GM10266 (cell line): ENCODE measurements around the gene NUTM1.
"Not testable (repeated sequence)": the region's sequence is repeated elsewhere in the genome, so short reads cannot be mapped to it uniquely, and the experiment has no call there.

ENCODE experiments used
- DNase-seq: peaks from one replicate; pipeline ENCODE4 v3.0.0; 2012; ENCODE audit errors: extremely low spot score
- TF ChIP-seq, protein P1 (sequence below): IDR thresholded peaks from 2 replicates; pipeline ENCODE4 v1.5.1; 2012; ENCODE audit warnings: mild to moderate bottlenecking, low read depth; ENCODE audit not compliant: control insufficient read depth, insufficient read depth; ENCODE audit errors: missing control alignments

NUTM1 gene

DNA sequence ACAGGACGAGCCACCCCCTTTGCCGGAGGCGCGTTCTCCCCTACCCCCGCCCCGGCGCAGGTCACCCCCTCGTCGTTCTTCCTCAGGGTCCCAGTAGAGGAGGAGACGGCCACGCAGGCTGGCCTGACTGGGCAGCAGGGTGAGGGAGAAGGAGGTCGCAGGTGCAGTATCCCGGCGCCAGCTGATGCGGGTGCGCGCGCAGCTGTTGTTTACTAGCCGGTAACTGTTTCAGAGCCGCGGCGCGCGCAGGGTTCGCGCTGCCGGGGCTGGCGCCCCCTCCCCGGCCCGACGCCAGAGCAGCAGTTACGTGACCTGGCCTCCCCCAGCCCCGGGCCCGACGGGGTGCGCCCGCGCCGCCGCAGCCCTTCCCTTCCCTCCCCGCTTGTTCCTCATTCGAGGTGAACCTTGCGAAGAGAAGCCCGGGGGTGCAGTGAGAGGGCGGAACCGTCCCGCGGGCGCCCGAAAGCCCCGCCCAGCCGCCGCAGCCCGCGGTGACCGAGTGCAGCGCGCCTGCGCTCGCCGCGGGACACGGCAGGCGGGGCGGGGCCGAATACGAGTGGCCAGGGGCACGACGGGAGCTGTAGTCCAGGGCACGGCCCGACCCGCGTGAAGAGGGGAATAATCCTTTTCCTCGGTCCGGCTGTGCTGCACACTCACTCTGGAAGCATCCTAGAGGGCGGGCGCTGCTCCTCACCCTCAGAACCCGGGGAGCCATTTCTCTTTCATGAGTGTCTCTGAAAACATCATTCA is 5.4 kb upstream of the NUTM1 start, which contains the start of gene SLC12A6:
Gene SLC12A6, minus strand, starts transcription at position 225 of the 750 bp plus-strand sequence. CDS start 1,101 bp downstream, outside the sequence.
- peak; percentile 90 for DNase-seq
- TF ChIP-seq, protein P1, sequence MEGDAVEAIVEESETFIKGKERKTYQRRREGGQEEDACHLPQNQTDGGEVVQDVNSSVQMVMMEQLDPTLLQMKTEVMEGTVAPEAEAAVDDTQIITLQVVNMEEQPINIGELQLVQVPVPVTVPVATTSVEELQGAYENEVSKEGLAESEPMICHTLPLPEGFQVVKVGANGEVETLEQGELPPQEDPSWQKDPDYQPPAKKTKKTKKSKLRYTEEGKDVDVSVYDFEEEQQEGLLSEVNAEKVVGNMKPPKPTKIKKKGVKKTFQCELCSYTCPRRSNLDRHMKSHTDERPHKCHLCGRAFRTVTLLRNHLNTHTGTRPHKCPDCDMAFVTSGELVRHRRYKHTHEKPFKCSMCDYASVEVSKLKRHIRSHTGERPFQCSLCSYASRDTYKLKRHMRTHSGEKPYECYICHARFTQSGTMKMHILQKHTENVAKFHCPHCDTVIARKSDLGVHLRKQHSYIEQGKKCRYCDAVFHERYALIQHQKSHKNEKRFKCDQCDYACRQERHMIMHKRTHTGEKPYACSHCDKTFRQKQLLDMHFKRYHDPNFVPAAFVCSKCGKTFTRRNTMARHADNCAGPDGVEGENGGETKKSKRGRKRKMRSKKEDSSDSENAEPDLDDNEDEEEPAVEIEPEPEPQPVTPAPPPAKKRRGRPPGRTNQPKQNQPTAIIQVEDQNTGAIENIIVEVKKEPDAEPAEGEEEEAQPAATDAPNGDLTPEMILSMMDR: peak; percentile 1

DNA sequence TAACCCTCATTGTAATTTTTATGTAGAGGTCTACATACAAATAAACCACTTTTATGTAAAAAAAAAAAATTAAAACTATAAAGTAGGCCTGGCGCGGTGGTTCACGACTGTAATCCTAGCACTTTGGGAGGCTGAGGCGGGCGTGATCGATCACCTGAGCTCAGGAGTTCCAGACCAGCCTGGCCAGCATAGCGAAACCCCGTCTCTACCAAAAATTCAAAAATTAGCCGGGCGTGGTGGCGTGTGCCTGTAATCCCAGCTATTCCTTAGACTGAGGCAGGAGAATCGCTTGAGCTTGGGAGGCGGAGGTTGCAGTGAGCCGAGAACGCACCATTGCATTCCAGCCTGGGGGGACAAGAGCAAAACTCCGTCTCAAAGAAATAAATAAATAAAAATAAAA is 4.8 kb upstream of the NUTM1 start:
- DNase-seq: no peak
- TF ChIP-seq, protein P1: no peak

DNA sequence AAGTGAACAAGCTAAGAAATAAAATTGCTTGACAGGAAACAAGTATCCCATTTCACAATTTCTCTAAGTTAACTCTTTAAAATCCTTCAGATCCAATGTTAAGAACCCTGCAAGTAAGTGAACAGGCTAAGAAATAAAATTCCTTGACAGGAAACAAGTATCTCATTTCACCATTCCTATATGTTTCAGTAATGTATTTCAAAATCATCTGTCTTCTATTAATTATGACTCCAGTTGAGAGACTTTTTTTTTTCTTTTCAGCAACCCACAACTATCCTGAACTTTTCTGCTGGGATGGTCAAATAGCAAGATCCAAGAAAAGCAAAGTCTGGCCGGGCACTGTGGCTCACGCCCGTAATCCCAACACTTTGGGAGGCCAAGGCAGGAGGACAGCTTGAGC is 3.2 kb upstream of the NUTM1 start:
- TF ChIP-seq, protein P1: no peak
- no peak for DNase-seq

DNA sequence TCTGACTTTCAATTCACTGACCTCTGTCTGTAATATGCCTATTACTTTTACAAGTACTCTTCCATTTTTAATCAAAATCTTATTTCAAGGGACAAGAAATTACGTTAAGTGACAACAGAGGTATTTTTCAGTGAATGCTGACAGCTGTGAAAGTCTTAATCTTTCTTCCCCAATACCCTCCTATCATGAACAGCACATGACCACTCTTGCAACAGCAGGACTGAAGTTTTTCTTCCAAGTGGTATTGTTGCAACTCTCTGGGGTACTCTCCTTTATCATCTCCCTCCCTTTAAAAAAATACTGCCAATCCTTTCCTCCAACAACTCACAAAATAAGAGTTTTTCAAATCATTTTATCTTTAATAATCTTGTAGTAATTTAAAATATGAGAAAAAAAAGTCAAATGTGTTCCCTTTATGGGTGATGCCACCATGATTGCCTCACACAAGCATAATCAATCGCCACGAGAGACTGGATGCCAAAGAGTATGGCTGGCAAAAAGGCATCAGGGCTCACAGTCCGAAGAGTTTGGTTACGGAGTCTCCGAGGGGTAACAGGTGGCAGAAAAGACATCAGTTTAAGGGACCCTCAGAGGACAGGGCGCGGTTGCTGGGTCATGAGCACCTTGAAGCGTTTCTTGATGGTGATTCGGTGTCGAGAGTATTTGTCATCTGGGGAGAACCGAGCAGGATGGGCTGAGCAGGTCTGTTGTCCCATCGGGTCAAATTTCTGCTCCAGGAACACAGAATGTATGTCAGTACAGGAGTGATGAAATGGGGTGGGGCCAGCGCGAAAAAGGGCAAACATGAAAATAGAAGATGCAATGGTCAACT is 1.5 kb upstream of the NUTM1 start:
- TF ChIP-seq, protein P1: no peak
- no peak for DNase-seq

DNA sequence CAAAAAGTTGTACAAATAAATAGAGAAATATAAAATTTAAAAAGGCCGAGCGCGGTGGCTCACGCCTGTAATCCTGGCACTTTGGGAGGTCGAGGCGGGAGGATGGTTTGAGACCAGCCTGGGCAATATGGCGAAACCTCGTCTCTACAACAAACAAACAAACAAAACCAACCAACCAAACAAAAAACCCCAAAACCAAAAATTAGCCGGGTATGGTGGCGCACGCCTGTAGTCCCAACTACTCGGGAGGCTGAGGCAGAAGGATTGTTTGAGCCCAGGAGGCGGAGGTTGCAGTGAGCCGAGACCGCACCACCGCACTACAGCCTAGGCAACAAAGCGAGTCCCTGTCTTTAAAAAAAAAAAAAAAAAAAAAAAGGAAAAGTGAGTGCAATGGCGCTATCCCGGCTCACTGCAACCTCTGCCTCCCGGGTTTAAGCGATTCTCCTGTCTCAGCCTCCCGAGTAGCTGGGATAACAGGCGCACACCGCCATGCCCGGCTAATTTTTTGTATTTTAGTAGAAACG is 840 bp upstream of the NUTM1 start:
- DNase-seq: not testable (repeated sequence)

DNA sequence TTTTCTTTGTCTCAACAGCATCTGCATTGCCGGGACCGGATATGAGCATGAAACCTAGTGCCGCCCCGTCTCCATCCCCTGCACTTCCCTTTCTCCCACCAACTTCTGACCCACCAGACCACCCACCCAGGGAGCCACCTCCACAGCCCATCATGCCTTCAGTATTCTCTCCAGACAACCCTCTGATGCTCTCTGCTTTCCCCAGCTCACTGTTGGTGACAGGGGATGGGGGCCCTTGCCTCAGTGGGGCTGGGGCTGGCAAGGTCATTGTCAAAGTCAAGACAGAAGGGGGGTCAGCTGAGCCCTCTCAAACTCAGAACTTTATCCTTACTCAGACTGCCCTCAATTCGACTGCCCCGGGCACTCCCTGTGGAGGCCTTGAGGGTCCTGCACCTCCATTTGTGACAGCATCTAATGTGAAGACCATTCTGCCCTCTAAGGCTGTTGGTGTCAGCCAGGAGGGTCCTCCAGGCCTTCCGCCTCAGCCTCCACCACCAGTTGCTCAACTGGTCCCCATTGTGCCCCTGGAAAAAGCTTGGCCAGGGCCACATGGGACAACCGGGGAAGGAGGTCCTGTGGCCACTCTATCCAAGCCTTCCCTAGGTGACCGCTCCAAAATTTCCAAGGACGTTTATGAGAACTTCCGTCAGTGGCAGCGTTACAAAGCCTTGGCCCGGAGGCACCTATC is 5.0 kb downstream of the NUTM1 start:
- TF ChIP-seq, protein P1: no peak
- no peak for DNase-seq

DNA sequence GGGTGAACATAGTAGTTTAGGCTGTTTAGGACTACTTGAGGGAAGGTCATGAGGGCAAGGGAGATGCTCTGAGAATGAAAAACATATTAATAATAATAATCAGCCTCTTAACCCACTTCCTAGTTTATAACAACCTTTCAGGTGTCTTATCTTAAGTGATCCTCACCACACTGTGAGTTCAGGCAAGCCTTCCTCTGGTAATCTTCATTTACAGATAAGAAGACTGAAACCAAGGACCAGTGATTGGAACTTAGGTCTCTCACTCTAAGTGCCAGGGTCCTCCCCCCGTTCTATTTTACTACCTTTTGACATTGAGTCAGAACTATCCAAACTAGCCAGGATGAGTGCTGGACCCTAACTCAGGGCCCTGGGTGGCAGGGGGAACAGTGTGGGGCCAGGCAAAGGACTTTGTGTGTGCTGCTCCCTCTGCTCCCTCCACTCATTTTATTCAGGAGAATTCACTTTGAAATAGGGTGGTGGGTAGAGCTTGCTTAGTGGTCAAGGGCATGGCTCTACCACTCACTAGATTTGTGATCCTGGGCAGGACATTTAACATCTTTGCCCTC is 5.7 kb downstream of the NUTM1 start:
- TF ChIP-seq, protein P1: no peak
- DNase-seq: no peak
